ENCODE measurements around the gene CDS2.

Gene CDS2

DNA sequence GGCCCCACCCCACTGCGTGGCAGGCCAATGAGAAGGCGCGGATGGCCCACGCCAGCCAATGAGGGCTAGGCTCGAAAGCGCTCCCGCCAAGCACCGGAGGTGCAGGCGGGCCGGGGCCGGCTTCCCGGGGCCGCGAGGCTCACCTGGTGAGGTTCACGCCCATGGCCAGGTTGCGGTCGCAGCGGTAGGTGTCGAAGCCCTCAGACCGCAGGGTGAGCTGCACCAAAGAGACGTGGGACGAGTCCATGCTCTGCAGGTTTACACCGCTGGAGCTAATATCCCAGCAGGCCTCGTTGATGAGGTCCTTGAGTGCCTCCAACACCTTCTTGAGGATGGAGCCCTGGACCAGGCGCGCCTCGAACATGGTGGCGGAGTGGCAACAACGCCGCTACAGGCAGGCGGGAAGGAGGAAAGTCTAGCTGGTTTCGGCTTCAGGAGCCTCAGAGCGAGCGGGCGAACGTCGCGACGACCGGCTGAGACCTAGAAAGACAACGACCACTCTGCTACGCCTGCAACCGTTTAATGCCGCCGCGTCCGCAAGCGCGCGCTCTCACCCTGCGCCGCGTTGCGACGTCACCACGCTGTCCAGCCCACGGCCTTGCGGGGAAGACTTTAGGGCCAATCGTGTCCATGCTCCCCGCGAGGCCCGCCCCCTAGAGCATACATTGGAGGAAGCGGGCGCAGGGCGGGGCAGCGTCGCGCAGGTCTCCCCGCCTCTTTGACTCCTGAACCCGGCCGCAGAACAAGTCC is 7.2 kb upstream of the CDS2 start, which contains the start of gene PCNA:
TSS of gene PCNA (minus strand) at position 524 of the 750 bp plus-strand sequence. CDS start at position 364, 160 bp downstream.
- DNase-seq, result peak; percentile 100

DNA sequence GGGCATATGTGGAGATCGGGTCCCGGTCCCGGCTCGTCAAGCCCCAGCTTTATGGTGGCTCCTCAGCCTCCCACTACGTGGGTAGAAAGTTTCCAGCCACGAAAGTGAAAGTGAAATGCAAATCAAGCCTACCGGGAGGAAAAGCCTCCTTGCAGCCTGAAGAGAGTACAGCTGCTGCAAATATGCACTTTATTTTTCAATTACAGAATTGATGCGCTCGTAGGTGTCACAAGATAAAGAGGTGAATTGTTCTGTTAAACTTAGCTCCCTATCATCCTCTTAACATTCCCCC is 6.7 kb upstream of the CDS2 start:
- no peak for DNase-seq

DNA sequence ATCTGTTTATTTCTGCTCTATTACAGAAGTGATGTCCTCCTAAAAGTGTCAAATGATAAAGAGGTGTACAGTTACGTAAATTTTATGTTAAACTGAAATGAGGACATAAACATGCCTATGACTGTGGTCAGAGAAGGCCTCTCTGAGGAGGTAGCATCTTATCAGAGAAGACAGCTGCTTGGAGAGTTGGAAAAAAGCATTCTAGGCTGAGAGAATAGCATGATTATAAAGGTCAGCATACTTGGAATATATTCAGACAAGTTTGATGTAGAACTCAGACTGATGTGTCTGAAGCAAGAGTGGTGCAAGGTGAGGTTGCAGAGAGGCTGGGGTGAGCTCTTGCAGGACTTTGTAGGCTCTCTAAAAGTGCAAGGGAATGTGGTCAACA is 3.9 kb upstream of the CDS2 start:
- DNase-seq, result peak; percentile 88

DNA sequence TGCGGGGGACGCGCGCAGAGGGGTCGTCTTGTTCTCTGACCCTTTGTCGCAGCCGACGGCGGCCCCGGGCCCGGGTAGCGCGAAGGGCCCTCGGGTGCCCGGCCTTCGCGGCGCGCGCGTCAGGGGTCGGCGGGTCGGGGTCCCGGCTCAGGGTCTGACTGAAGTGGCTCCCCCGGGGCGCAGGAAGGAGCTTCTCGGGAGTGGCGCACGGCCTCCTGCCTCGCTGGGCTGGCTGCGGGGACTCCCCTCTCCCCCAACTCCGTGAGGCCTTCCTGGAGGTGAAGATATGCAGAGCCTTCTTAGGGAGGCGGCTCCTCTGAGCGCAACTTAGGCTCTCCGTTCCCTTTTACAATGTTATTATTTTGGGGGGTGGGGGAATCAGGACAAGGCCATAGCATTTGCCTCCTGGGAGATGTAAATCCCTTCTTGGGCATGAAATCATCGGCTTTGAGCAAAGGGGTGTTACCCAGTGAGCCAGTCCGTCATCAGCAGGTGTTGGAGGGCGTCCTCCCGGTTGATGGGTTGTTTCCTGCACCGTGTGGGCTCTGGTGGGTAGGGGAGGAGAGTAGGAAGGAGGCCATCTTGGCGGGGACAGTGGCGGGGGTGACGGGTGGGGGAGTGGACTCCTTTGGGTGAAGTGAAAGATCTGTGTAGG is 523 bp downstream of the CDS2 start:
- DNase-seq, result peak; percentile 73

DNA sequence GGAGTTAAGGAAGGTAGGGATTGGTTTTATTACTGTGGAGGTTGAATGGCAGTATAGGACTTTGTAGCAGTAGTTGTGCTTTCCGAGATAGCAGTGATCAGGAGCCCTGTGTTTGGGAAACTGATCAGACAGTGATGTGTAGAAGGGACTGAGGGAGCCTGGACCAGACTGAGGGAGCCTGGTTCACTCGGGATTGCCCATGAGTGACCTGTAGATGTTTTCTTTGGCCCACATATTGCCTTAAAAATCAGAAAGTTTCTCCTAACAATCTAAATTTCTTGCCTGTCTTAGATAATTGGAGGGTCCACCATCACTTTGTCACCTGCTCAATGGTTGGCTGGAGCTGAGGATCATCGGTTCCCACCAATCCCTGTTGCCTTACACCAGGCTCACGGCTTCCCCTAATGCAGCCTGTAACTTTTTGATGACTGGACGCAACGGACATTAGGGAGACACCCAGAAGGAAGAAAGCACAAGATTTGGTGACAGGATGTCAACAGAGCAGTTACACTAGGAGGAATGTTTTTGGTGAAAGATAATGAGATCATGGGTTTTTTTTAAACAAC is 1.1 kb downstream of the CDS2 start:
- DNase-seq, result no peak

DNA sequence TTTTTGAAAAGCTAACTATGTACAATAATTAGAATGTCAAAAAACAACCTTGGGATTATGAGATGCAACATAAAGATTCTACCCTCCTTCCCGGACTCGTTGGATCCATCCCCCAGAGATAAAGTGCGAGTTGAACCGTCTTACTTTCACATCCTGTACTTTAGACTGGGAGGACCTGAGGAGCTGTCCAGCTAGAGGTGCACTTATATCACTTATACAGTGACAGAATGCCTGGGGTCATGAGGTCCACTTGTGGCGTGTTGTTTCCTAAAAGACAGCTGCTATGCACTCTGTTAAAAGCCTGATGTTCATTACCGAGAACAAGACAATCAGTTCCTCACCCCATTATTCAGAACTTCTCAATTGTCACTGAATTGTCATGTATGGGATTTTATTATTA is 2.1 kb downstream of the CDS2 start:
- no peak for DNase-seq

DNA sequence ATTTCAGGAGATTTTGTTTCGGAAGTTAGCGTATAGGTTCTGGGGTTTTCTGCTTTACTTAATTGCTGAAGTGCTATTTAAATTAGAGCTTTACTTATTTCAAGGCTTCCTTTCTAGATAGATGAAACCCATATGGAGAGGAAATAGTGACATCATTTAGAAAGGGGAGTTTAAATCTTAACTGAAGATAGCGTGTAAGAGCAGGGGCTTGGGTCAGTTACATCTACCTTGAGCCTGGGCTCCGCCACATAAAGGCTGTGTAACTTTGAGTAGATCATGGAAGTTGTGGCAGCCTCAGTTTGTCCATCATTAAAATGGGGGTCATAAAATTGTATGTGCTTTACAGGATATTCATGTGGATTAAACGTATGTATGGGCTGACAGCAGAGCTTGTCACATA is 4.7 kb downstream of the CDS2 start:
- DNase-seq, result no peak

DNA sequence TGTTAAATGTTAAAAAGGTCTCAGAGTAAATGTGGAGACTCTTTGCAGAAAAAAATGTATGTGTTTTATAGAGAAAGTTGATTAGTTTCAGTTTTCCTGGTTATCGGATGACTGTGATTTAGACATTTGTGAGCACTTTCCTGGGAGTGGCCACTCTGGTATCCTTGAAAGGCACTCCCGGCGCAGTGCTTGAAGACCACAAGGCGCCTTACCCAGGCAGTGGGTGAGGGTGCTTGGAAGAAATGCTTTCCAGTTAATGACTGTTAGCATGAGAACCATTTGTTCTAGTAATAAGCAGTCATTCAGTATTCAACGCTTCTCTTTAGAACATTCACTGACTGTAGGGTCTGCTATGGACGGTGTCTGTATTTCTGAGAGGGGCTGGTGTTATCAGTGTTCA is 7.2 kb downstream of the CDS2 start:
- DNase-seq, result no peak

DNA sequence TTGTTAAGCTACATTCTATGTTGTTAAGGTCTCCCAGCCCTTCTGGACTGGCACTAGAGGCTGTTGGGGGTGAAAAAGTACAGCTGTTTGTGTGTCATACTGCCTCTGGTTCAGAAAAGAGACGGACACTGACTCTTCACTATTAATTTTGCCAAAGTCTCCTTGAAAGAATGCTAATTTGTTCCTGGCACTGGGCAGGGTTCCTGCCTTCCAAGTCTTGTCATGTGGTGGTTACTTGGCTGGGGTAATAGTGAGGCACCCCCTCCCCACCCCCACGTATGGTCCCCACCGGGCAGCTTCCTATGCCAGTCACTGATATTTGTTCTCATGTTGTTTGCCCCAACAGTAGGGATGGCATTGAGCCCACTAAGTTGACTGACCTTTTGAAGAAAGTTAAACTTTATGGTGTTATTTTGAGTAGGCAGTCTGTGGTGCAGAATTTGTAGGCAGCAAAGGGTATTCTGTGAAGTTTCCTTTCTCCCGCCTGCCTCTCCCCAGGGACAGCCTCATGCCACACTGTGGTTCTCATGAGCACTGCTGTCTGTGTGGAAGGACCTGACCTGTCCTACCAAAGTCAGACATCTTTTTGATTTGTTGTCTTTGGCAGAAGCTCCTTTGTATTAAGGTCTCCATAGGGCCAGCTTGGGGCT is 8.7 kb downstream of the CDS2 start:
- no peak for DNase-seq

DNA sequence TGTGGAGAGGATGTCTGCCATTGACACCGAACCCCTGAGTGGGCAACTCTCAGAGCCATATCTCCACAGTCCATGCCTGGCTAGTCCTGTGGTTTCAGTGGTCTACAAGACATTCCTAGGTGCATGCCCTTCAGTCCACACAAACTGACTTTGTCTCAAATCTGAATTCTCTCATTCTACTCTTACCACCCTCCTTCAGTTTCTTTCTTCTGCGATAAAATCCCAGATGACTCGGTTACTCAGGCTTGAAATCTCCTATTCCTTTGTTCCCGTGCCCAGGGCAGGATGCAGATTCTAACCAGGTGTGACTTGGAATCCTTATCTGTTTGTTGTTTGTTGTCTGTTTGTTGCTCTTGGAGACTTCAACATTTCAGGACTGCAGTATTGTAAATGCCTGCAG is 9.3 kb downstream of the CDS2 start:
- DNase-seq, result no peak

DNA sequence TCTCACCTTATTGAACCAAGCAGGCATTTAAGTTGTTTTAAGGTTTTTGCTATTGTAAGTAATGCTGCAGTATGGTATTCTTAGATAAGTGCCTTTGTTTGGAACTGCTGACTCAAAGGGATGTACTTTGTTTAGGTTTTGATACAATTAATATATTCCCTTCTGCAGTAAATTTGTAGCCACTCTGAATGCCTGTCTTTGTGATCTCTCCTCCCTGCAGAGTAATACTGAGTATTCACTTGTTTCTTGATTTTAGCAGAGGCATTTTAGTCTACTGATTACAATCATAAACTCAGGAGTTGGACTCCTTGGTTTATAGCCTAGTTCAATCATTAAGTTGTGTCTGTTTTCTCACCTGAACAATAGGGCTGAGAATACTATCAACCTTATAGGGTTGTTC is 13.4 kb downstream of the CDS2 start:
- DNase-seq, result no peak

DNA sequence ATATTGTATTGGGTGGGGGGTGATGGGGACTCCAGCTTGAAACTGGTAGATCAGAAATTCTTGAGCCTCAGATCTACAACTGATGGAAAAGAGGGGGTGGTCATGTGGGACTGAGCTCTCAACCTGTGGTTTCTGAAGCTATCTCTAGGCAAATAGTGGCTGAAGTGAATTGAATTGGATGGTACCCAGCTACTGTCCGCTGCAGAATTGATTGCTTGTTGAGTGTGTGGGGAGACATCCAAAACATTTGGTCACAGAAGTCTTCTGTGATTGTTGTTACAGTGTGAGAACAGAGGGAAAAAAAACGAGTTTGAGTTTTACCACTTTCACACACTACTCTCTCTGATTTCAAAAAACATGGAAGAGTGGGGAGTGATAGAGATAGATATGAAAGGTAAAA is 14.8 kb downstream of the CDS2 start:
- DNase-seq, result no peak

DNA sequence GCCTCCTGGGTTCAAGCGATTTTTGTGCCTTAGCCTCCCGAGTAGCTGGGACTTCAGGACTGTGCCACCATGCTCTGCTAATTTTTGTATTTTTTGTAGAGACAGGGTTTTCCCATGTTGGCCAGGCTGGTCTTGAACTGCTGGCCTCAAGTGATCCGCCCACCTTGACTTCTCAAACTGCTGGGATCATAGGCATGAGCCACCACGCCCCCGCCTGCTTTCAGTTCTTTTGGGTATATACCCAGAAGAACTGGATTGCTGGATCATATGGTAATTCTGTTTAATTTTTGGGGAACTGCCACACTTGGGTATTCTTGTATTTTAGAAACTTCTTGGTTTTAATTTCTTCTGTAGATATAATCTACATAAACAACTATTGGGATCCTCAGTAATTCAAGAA is 17.0 kb downstream of the CDS2 start:
- DNase-seq, result no peak

DNA sequence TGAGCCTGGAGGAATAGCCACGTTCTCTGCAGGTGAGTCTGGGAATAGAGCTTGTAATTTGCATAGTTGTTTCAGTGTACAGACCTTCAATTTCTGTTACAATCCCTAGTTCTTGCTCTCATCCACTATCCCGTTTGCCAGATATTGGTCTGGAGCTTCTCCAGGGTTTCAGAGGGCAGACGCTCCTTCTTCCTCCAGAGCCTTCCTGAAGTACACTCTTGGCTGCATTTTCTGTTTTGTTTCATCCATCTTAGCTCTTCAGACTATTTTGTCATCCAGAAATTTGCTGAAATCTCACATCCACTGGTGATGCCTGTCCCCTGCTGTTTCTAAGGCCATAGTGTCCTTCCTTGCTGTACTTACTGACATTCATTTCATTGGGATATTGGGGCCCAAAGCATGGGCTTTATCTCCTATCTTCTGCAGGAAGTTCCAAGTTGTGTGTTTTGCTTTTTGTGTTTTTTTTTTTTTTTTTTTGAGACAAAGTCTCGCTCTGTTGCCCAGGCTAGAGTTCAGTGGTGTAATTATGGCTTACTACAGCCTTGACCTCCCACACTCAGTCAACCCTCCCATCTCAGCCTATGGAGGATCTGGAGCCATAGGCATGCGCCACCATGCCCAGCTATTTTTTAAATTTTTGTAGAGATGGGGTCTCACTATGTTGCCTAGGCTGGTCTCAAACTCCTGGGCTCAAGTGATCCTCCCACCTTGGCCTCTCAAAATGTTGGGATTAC is 18.7 kb downstream of the CDS2 start:
- DNase-seq, result no peak

DNA sequence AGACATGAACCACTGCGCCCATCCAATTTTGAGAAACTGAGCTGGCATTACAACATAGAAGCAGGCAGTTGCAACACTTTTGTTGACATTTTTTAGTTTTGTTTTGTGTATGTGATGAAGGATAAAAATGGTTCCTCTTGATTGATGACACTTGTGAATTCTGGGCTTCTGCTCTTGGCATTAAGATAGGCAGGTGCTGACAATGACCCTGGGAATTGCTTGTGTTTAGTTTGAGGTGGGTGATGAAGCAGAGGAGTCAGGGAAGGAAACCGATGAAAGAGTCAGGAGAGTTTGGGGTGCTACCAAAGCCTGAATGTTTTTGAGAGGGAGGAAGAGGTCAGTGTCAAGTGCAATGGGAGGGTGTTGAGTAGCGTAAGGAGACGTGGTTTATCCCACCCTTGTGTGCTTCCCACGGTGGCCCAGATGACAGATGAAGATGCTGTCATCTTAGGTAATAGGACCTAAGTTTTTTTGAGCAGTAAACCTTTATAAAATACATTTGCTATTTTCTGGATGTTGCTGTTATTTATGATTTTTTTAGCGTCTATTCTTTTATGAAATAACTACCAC is 19.4 kb downstream of the CDS2 start:
- no peak for DNase-seq

DNA sequence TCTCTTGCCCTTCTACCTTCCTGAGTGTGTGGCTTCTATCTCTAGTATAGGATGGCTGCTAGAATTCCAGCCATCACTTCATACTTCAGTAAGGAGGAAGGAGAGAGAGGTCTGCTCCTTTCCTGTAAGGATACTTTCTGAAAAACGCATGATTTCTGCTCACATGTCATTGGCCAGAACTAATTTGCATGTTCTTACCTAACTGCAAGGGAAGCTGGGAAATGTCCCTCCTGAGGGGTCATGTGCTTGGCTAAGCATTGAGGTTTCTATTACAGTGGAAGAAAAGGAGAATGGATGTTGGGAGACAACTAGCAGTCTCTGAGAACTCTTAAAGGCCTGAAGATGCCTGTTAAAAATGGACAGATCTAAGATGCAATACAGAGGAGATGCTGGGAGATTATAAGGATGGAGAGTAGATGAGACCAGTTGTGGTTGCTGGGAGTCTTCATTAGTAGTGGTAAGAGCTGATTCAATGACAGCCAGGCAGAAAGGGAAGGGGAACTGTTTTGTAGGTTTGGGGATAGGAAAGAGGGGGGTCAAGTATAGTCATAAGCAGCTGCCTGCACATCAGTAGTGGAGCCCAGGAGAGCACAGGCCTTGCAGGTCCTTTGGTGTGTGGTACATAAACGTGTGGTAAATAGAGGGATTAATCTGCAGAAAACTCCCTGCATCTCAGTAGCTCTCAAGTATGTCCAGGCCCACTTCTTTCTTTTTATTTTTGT is 20.2 kb downstream of the CDS2 start:
- peak; percentile 33 for DNase-seq

DNA sequence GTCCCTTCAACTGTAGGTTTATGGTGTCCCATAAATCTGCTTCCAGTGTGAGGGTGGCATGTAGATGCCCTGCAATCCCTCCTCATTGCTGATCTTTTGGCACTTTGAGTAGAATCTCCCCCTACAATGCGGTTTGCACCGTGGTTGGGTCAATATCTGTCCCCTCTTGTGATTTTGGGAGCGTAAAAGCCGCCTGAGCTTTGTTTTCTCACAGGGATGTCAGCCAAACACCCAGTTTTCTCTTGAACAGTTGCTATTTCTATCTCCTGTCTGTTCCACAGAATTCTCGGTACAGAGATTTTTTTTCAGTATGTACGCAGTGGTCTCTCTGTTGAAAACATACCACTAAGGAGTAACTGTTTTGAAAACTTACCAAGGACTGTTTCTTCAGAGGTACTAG is 21.8 kb downstream of the CDS2 start:
- DNase-seq, result no peak

DNA sequence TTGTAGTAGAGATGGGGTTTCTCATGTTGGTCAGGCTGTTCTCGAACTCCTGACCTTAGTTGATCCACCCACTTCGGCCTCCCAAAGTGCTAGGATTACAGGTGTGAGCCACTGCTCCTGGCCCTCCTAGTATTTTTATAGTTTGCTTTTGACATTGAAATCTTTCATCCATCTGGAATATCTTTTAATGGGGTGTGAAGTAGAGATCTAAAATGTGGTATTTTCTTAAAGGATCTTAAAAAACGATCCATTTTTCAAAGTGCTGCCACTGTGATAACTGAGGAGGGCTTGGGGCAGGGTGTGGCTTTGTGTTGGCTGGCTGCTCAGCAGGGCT is 23.1 kb downstream of the CDS2 start:
- no peak for DNase-seq

DNA sequence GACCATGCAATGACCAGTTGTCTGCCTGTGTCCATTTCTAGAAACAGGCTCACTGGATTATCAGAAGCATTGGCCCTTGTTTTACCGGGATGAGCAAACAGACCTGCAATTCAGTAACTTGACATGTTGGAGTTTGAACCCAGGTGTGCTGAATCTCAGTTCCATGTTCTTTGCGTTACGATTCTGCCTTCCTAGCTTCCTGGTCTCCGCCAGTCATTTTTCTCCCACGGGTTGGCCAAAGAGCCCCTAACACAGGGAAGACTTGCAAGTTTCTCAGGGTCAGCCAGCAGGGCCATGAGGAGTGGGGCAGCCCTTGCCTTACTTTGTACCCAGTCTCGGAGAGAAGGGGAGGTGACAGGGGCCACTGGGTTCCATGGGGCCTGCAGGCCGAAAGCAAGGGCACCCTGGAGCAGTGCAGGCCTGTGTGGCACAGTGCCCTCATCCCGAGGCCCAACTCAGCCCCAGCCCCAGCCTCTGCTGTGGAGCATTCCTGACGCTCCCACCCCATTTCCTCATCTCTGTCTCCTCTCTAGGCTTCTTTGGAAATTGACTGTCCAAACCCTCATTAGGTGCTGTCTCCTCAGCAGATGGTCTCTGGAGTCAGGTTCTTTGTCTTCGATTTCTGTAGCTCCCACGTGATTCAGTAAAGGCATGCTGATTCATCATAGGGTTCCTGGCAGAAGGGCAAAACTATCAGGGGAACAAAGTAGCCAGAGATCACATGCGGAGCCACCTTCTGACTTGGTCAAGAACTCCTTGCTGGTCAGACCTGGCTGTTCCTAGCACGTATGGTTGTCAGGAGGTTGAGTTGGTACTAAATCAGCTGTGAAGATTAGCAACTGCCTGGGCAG is 23.6 kb downstream of the CDS2 start:
- no peak for DNase-seq

DNA sequence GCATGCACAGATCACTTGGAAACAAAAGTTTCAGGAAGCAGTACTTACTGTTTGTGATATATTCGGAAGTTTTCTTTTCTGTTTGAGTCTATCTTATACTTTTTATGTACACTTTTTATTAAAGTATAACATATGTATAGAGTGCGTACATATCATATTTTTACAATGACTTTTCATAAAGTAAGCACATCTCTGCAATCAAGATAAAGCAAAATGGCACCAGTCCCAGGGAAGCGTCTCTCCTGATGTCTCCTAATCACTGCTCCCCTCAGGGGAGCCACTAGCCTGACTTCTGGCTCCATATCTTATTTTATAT is 26.3 kb downstream of the CDS2 start:
- no peak for DNase-seq

DNA sequence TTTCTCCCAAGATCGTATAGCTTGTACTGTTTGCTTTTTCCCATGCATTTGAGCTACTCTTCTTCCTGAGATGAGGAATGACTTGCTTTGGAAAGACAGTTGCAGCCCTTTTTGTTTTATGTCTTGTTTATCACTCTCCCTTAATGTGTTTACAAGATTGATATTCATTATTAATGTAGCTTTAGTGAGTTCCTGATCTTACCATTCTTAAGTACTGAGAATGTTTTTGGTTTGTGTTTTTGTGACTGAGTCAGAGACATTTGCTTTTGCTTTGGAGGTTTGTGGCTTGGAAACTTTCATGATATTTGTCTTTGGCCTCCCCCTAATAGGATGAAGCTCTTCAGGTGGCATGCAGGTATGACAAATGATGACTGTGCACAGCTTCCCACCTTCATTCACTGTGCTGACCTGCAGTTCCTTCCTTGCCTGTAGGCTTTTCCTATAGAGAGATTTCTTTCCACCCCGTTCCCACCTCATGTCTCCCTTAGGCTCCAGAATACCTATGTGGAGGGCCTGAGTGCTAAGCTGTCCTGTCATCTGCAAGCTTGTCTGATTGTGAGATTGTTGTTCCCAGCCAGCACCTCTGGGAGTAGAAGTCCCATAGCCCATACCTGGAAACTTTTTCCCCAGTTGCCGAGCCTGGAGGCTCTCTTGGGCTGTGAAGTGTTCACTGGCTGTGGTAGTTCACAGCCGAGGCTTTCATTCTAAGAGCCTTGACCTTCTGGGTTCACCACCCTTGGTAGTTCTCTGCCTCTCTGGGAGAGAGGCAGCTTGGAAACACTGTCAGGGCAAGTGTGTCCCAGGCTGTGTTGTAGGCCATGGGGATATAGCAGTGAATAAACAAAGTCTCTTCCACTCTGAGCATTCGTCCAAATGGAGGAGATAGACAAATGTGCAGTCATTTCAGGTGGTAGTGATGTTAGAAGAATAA is 27.1 kb downstream of the CDS2 start:
- DNase-seq, result no peak

Measured in hematopoietic multipotent progenitor cell treated with erythropoietin and hydrocortisone succinate and interleukin-3 and kit ligand, for 4 days (in vitro differentiated cells).